PC-9 (cell line): ENCODE results near the gene MRPL49.

Experiments used
- CTCF ChIP-seq: fragments of 200-600 bp; sonication (generic); conservative IDR thresholded peaks from 2 replicates; pipeline ENCODE4 v1.6.1; 2017; ENCODE audit warnings: mixed run types, antibody characterized with exemption, mild to moderate bottlenecking, moderate library complexity
- EZH2 ChIP-seq: fragments of 200-600 bp; sonication (generic); IDR thresholded peaks from 2 replicates; pipeline ENCODE4 v1.8.0; 2017; ENCODE audit warnings: antibody characterized with exemption, low read depth

GRCh38 chr11:65134952-65135632, 13.0 kb downstream of the MRPL49 start:
- TF ChIP-seq CTCF (no peak), EZH2 (no peak)
